GM04504 (cell line): Measurements from ENCODE around the gene FAT1.
A peak's percentile ranks its signal among the peaks of the same experiment; 100 is the strongest.

Experiments
- DNase-seq: peaks from one replicate; pipeline ENCODE4 v3.0.0-alpha.2; 2012; ENCODE audit warnings: low read depth

Gene FAT1

DNA sequence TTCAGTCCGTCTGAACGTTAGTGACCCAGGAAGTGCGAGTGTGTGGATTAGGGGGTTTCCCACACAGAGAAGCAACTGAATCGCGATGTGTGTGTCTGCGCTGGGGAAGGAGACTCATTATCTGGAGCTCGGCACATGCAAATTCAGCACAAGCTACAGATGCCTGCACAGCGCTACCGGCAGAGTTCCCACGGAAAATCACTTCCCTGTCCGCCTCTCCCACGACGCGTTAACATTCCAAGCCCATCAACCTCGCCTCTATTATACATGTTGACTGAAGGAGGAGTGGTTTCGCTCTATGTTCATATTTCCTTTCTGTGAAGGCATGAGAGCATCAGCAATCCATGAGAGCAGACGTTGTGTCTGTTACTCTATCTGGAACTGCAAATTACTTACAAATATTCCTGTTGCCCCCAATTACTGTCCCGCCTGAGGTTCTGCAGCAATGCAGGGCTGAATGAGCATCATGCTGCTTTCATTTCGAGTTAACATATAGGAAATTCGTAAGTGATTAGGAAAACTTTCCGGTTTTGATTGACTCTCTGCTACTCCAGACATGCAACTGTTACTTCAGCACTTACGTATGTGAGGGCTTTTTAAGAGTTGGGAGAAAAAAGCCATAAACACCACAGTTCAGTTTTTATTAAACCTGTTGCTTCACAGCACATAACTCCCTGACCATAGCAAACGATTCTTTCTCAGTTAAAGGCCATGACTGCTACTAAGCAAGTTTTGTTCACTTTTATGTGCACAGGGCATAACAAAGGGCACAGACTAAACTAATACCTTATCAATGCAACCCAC, 153.3 kb downstream of the FAT1 start:
- no peak for DNase-seq

- no peak for DNase-seq
Measured at GRCh38 chr4:186569533-186570192, 154.0 kb downstream of the FAT1 start.

DNA sequence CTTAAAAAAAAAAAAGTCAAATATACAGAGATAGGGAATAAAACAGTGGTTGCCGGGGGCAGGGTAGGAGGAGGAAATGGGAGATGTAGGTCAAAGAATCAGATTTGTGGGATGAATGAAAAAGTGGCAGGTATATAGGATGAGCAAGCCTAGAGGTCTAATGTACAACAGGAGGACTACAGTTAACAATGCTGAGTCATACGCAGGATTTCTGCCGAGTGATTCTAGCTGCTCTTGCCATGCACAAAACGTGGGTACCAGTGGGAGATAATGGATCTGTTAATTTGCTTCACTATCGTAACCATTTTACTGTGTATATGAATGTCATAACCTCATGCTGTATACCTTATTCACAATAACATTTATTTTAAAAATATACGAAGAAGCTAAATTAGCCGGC, 157.6 kb downstream of the FAT1 start:
- DNase-seq = no peak

DNA sequence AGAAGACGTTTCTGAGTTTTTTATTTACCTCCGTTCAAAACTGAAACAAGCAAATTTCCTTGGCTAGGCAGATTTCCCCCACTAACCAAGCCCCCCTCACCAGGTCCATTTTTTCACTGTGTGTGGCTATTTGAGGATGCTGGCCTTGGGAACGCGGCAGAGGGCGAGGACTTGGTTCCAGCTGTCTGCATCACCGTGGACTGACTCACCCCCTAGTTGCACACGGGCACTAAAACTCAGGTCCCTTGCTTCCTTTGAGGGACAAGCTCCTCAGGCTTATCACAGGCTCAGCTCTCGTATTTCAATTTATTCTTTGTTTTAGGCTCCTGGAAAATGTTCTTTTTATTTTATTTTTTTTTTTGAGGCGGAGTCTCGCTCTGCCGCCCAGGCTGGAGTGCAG, 159.9 kb downstream of the FAT1 start:
- no peak for DNase-seq

DNA sequence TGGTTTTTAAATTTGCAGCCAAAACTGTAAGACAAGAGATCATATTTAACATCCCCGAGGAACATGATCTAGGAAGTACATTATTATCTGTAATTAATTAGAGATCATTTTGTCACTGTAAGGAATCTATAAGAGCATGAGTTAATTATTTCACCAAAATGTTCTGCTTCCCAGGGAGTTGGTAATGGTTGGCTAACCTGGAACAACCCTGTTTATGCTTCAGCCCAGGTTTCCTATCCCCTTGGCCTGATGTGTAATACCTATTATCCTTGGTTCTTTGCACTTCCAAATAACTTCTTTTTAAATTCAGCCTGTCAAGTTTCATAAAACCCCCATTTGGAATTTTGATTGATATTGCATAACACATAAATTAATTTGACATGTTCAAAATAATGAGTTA, 161.9 kb downstream of the FAT1 start:
- DNase-seq = no peak

DNA sequence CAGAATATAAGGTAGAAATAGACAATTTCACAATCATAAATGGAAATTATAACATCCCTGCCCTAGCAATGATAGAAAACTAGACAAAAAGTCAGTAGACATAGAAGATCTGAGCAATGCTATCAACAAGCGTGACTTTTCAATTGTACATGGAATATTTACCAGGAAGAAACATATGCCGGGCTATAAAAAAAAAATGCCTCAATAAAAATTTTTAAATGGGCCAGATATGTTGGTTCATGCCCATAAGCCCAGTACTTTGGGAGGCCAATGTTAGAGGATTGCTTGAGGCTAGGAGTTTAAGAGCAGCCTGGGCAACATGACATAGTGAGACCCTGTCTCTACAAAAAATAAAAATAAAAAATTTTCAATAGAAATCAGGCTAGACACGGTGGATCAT, 163.0 kb downstream of the FAT1 start:
- no peak for DNase-seq

- peak; percentile 39 for DNase-seq
Measured at GRCh38 chr4:186557486-186557885, 166.2 kb downstream of the FAT1 start.

GRCh38 chr4:186557061-186557460, 166.6 kb downstream of the FAT1 start:
- no peak for DNase-seq

DNA sequence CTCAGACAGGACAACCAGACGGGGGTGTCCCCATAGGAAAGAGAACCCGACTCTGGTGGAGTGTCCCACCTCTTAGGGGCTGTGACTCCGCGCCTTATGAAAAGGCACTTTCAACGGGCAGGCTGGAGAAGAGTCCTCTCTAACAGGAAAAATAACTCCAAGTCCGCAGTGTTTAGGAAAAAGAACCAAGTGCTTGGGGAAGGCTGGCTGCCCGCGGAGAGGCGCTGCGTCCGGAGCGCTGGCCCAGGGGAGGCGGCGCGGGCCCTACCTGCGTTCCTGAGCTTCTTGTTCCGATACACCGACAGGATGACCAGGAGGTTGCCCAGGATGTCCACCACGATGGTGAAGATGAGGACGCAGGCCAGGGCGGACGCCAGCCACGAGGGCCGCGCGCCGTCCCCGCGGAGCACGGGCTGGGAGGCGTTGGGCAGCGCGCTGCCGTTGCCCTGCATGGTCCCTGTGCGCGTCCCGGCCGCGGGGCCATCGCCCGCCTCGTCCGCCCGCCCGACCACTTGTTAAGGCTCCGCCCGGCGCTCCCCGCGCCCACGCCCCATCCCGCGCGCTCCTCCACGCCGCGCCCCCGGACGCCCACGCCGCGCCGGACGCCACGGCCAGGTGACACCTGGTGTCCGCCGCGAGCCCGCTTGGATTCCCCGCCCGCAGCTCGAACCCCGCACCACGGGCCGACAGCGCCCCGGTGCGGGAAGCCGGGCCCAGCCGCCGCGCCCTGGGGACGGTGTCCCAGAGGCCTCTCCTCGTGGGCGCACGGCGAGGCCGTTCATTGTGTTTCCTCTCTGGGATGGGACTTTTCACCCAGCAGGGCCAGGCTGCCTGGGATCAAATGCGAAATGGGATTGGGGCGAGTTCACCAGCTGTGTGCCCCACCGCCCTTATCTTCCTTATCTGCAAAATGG, 168.5 kb downstream of the FAT1 start, which contains the start of gene MTNR1A:
MTNR1A (minus strand) TSS at position 654 of the 914 bp plus-strand sequence; CDS start at position 452, 202 bp downstream.
- no peak for DNase-seq

DNA sequence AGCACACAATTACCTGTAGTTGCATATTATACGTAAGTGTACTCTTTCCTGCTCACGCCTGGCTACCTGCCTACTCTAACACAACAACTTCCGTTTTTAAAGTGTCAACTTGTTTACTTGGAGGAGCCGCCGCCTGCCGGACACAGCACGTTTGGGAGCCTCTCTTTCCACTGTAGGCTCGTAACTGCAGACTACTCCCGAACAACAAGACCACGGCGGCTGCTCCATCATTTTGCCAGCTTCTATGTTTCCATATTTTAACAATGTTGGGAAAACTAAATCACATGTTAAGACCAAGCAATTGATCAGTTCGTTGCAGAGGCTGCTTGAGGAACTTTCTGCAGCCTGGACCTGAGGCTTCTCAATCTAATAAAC, 169.1 kb downstream of the FAT1 start:
- no peak for DNase-seq

GRCh38 chr4:186553717-186554116, 169.9 kb downstream of the FAT1 start:
- no peak for DNase-seq

DNA sequence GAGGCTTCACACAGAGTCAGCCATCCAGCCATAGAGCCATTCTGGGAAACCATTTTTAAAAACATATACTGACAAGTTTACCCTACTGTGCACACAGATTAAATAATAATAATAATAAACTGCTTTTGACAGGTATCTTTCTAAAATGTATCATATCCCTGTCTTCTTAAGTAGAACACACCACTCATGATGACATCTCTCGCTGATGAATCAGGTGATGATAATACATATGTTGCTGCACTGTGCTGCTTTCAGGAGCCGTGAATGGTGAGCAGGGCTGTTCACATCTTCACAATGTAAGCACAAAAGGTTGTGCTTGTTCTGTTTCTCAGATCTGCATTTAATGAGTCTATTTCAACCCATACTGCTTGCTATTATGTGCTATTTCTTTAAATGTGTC, 171.8 kb downstream of the FAT1 start:
- no peak for DNase-seq

GRCh38 chr4:186545436-186545835, 178.2 kb downstream of the FAT1 start:
- no peak for DNase-seq

- no peak for DNase-seq
Measured at GRCh38 chr4:186543206-186543605, 180.4 kb downstream of the FAT1 start.

DNA sequence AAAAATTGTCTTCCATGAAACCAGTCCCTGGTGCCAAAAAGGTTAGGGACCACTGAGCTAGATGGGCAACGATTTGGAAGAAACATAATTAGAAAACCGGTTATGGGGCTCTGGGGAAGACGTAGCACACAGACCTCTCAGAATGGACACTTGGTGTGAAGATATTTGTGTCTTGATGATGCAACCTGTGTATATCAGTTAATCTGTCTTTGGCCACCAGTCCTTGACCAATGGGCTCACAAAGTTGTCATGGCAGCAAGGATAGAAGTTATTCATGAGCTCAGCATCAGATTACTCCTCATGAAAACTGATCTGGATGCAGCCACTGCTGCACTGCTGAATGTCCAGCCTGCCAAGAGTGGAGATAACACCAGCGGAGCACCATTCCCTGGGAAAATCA, 181.9 kb downstream of the FAT1 start:
- no peak for DNase-seq

- no peak for DNase-seq
Measured at GRCh38 chr4:186537843-186538521, 185.7 kb downstream of the FAT1 start.
